HCT116 (cell line): ENCODE data around the gene NUP50. TPM values are rescaled to one million over a fixed set of nuclear protein-coding genes. Genes with fewer than 3 reads are reported as not detected.

Source experiments
- ATAC-seq: fragments of 200-7000 bp; cut with Tn5 transposase; 2 replicates; pipeline ENCODE4 v1.9.1; 2020; ENCODE audit warnings: mild to moderate bottlenecking, moderate library complexity
- BruUV-seq: library from RNA; stranded (reverse); fragments of 400-500 nt; replicated peaks from 2 replicates; lab custom pipeline; 2021; lab: Mats Ljungman, UMichigan
- CTCF ChIA-PET: fragments of 300-600 bp; sonication (Branson Sonifier 250); formaldehyde crosslinking; loops from one replicate; lab custom pipeline; 2021; ENCODE audit warnings: antibody characterized with exemption; lab: Charles Lee
- POLR2A ChIA-PET: fragments of 300-600, 350-600 bp; sonication (Branson Sonifier 250); formaldehyde crosslinking; loops from one replicate; lab custom pipeline; 2021; ENCODE audit warnings: antibody characterized with exemption; lab: Charles Lee
- RAD21 ChIA-PET, 2 experiments: fragments of 300-600 bp; sonication (Branson Sonifier 250); formaldehyde crosslinking; loops; one replicate each; lab custom pipeline; 2023; ENCODE audit warnings: low total read pairs in 2 of 2; ENCODE audit not compliant: uncharacterized antibody in 2 of 2, unreplicated experiment in 2 of 2, low non-redundant PET in 1 of 2; lab: Charles Lee
- DNase-seq: peaks from one replicate; pipeline ENCODE4 v3.0.0-alpha.2; 2010; ENCODE audit warnings: low read depth, low spot score
- H2AFZ ChIP-seq: fragments of 200-600 bp; shearing (Covaris generic), sonication (generic); 2 replicates; pipeline ENCODE4 v1.6.1; 2017; ENCODE audit warnings: low read depth, mixed run types, mixed read lengths, antibody characterized with exemption, low read length; ENCODE audit not compliant: poor library complexity, severe bottlenecking
- H3K27ac ChIP-seq: 2 replicates; pipeline ENCODE4 v1.5.1; 2012; ENCODE audit warnings: low read depth, low read length
- H3K27me3 ChIP-seq: fragments of 200-600 bp; sonication (generic); 2 replicates; pipeline ENCODE4 v1.6.1; 2016; ENCODE audit warnings: mixed run types, low read length, mixed read lengths; ENCODE audit not compliant: insufficient read depth
- H3K36me3 ChIP-seq, 2 experiments: fragments of 200-500 bp in 1 of 2; fragments of 200-600 bp in 1 of 2; sonication (Bioruptor generic) in 1 of 2; sonication (generic) in 1 of 2; 2 replicates each; pipeline versions ENCODE4 v1.5.1 to v1.6.1; 2014 to 2016; ENCODE audit warnings: low read length in 2 of 2, inconsistent platforms in 1 of 2, mixed read lengths in 1 of 2, mixed run types in 1 of 2; ENCODE audit not compliant: insufficient read depth in 2 of 2, control insufficient read depth in 1 of 2
- H3K4me1 ChIP-seq, 2 experiments: fragments of 200-600 bp in 1 of 2; sonication (generic) in 1 of 2; 2 replicates each; pipeline versions ENCODE4 v1.5.1 to v1.6.1; 2012 to 2017; ENCODE audit warnings: low read length in 2 of 2, inconsistent platforms in 1 of 2, mild to moderate bottlenecking in 1 of 2, mixed read lengths in 1 of 2, mixed run types in 1 of 2, moderate library complexity in 1 of 2; ENCODE audit not compliant: insufficient read depth in 2 of 2, control insufficient read depth in 1 of 2
- H3K4me2 ChIP-seq: fragments of 200-600 bp; sonication (generic); 2 replicates; pipeline ENCODE4 v1.6.1; 2017; ENCODE audit warnings: mixed run types, low read length, mixed read lengths
- H3K4me3 ChIP-seq, 2 experiments: fragments of 200-600 bp in 1 of 2; sonication (generic) in 1 of 2; replicated peaks in 1 of 2; 2 replicates each; pipeline ENCODE4 v1.5.1; 2011 to 2016; ENCODE audit warnings: low read length in 2 of 2, control low read depth in 1 of 2, low read depth in 1 of 2, mild to moderate bottlenecking in 1 of 2, mixed read lengths in 1 of 2, mixed run types in 1 of 2
- H3K79me2 ChIP-seq: fragments of 200-600 bp; sonication (generic); 2 replicates; pipeline ENCODE4 v1.6.1; 2017; ENCODE audit warnings: mild to moderate bottlenecking, mixed run types, low read length, moderate library complexity, mixed read lengths; ENCODE audit not compliant: insufficient read depth
- H3K9ac ChIP-seq: fragments of 200-600 bp; sonication (generic); 2 replicates; pipeline ENCODE4 v1.6.1; 2016; ENCODE audit warnings: low read length, mixed read lengths
- H3K9me2 ChIP-seq: fragments of 200-600 bp; sonication (generic), shearing (Covaris generic); 2 replicates; pipeline ENCODE4 v1.6.1; 2017; ENCODE audit warnings: mixed run types, mild to moderate bottlenecking, moderate library complexity; ENCODE audit not compliant: insufficient read depth
- H3K9me3 ChIP-seq, 2 experiments: fragments of 200-500 bp in 1 of 2; fragments of 200-600 bp in 1 of 2; sonication (Bioruptor generic) in 1 of 2; sonication (generic) in 1 of 2; 2 replicates each; pipeline ENCODE4 v1.6.1; 2014 to 2017; ENCODE audit warnings: low read length in 2 of 2, mixed read lengths in 2 of 2, inconsistent platforms in 1 of 2, low read depth in 1 of 2, mild to moderate bottlenecking in 1 of 2, mixed run types in 1 of 2, moderate library complexity in 1 of 2; ENCODE audit not compliant: control insufficient read depth in 1 of 2, insufficient read depth in 1 of 2
- H4K20me1 ChIP-seq: fragments of 200-600 bp; sonication (generic), shearing (Covaris generic); 2 replicates; pipeline ENCODE4 v1.6.1; 2017; ENCODE audit warnings: mixed run types, mild to moderate bottlenecking, moderate library complexity; ENCODE audit not compliant: insufficient read depth
- CBX3 ChIP-seq: IDR thresholded peaks from 2 replicates; pipeline ENCODE4 v1.6.1; 2012; ENCODE audit warnings: low read depth
- EGR1 ChIP-seq: IDR thresholded peaks from 2 replicates; pipeline ENCODE4 v1.6.1; 2012; ENCODE audit warnings: low read depth
- EZH2 ChIP-seq: fragments of 200-600 bp; sonication (generic); IDR thresholded peaks from 2 replicates; pipeline ENCODE4 v1.6.1; 2017; ENCODE audit warnings: antibody characterized with exemption, mixed run types
- EZH2phosphoT487 ChIP-seq: fragments of 200-600 bp; IDR thresholded peaks from 2 replicates; pipeline ENCODE4 v1.6.1; 2018; ENCODE audit warnings: antibody characterized with exemption, borderline replicate concordance
- FOSL1 ChIP-seq: IDR thresholded peaks from 2 replicates; pipeline ENCODE4 v1.6.1; 2012; ENCODE audit warnings: low read depth
- POLR2AphosphoS5 ChIP-seq: IDR thresholded peaks from 2 replicates; pipeline ENCODE4 v1.6.1; 2011; ENCODE audit warnings: mild to moderate bottlenecking, low read depth, low read length, moderate library complexity
- RAD21 ChIP-seq: IDR thresholded peaks from 2 replicates; pipeline ENCODE4 v1.6.1; 2012; ENCODE audit warnings: low read depth, mild to moderate bottlenecking
- TCF7L2 ChIP-seq: IDR thresholded peaks from 2 replicates; pipeline ENCODE4 v1.7.0; 2011; ENCODE audit warnings: borderline replicate concordance, inconsistent platforms; ENCODE audit not compliant: insufficient read depth, insufficient read length; ENCODE audit errors: extremely low read depth
- YY1 ChIP-seq: IDR thresholded peaks from 2 replicates; pipeline ENCODE4 v1.6.1; 2011; ENCODE audit warnings: low read length, low read depth, moderate library complexity, mild to moderate bottlenecking; ENCODE audit not compliant: insufficient replicate concordance; ENCODE audit errors: extremely low read depth
- ZFX ChIP-seq: fragments of 450-650 bp; IDR thresholded peaks from 2 replicates; pipeline ENCODE4 v1.6.1; 2017
- ZNF274 ChIP-seq: fragments of 200-500 bp; sonication (Bioruptor generic); IDR thresholded peaks from 2 replicates; pipeline ENCODE4 v1.6.1; 2014; ENCODE audit warnings: mild to moderate bottlenecking, low read depth, low read length, inconsistent platforms
- intact Hi-C: fragments of 100-400 bp; cut with micrococcal nuclease; formaldehyde crosslinking; loops from 2 replicates; pipeline ENCODE4 v1.10.0; 2022
- total RNA-seq: library from RNA; stranded (reverse); gene quantifications from one replicate; pipeline ENCODE4 v1.2.1, GENCODE V29; 2021; ENCODE audit not compliant: unreplicated experiment
- TF ChIP-seq, protein P1 (sequence below), 3 experiments: fragments of 200-600 bp in 1 of 3; sonication (generic) in 1 of 3; IDR thresholded peaks in 2 of 3; conservative IDR thresholded peaks in 1 of 3; 2 replicates each; pipeline ENCODE4 v1.5.1; 2012 to 2017; ENCODE audit warnings: low read depth in 2 of 3, low read length in 2 of 3, antibody characterized with exemption in 1 of 3, borderline replicate concordance in 1 of 3, control low read depth in 1 of 3, mild to moderate bottlenecking in 1 of 3, mixed read lengths in 1 of 3, mixed run types in 1 of 3, moderate library complexity in 1 of 3; ENCODE audit not compliant: insufficient read depth in 1 of 3
- TF ChIP-seq, protein P2 (sequence below): IDR thresholded peaks from 2 replicates; pipeline ENCODE4 v1.6.1; 2012
- TF ChIP-seq, protein P3 (sequence below): IDR thresholded peaks from 2 replicates; pipeline ENCODE4 v1.6.1; 2012; ENCODE audit warnings: low read depth

The NUP50 gene
- total RNA-seq, 1 experiment from 2014 or later = 102 TPM

DNA sequence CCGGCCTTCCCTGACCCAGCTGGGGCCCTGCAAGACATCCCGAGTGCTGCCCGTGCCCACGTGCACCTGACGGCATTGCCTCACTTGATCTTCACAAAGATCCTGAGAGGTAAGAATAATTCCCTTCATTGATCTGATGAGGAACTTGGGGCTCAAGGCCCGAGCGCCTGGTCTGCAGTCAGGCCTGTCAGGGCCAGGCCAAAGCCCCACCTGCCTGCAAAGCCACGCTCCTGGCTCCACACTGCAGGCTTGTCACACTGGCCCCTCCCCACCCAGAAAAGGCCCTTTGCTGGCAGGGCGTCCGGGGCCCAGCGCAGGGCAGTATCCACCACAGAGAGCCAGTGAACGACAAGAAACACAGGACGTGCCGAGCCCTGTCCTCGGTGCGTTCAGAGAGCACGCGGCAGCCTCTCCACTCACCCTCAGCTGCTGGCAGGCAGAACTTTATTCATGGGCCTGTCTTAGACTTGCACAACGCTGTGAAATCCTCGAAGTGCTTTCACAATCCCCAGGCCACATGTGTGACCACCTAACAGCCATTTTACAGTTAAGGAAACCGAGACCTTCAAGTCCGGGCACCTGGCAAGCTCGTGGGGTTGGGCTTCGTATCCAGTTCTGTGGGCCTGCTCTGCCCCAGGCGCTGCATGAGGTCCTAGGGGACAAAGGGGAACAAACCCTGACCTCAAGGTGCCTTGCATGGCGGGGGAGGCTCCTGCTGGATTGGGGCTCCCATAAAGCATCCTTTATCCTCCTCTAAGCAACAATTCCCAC, 62.2 kb downstream of the NUP50 start (continued):
- no peak for TF ChIP-seq TCF7L2
- TF ChIP-seq POLR2AphosphoS5 = no peak
- no peak for TF ChIP-seq EZH2phosphoT487
- TF ChIP-seq, protein P1, sequence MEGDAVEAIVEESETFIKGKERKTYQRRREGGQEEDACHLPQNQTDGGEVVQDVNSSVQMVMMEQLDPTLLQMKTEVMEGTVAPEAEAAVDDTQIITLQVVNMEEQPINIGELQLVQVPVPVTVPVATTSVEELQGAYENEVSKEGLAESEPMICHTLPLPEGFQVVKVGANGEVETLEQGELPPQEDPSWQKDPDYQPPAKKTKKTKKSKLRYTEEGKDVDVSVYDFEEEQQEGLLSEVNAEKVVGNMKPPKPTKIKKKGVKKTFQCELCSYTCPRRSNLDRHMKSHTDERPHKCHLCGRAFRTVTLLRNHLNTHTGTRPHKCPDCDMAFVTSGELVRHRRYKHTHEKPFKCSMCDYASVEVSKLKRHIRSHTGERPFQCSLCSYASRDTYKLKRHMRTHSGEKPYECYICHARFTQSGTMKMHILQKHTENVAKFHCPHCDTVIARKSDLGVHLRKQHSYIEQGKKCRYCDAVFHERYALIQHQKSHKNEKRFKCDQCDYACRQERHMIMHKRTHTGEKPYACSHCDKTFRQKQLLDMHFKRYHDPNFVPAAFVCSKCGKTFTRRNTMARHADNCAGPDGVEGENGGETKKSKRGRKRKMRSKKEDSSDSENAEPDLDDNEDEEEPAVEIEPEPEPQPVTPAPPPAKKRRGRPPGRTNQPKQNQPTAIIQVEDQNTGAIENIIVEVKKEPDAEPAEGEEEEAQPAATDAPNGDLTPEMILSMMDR (IDR thresholded peaks at IDR 0.05 in 2 of 3, conservative IDR thresholded peaks at IDR 0.05 in 1 of 3; ENCODE audit: borderline replicate concordance in 1 of 3, insufficient read depth in 1 of 3, low read depth in 2 of 3, low read length in 2 of 3) = no peak
- no peak for TF ChIP-seq RAD21
- TF ChIP-seq YY1 = no peak

DNA sequence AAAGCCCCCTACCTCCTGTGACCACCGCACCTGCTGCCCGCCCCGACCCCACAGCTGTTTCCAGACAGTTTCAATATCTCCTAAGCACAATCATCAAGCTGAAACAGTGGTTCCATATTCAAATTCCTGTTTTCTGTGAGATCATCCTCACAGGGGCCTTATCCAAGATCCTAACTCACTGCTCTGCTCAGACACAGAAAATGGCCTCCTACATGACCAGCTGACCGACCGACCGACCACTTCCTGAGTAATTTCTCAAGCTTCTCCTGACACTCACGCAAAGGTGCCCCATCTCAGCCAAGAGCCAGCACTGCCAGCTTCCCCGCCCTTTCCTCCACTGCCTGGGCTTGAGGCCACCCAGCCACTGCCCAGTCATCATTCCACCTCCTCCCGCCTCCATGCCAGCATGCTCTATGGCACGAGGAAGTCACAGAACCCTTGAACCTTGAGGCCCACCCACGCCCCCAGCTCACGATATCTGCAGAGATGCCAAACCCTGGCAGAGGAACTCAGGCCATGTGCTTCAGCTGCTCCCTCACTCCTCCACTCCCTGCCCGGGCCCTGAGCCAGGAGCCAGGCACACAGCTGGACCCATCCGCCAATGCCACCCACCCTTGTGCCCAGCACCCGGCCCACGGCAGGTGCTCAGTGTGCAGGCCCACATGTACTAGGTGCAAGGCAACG, 62.9 kb downstream of the NUP50 start:
- Histone ChIP-seq H3K9me3 (no peaks in the 10 kb centered on the region), H4K20me1 (no peaks in the 10 kb centered on the region), H3K4me2 (no peak overlapping the region), H3K4me1 (no peaks in the 10 kb centered on the region), H3K36me3 (no peaks in the 10 kb centered on the region), H3K27ac (no peak overlapping the region), H3K4me3 (no peak overlapping the region), H3K79me2 (peaks cover 23% of the 10 kb centered on the region), H3K27me3 (no peaks in the 10 kb centered on the region), H3K9ac (no peak overlapping the region), H3K9me2 (no peaks in the 10 kb centered on the region), H2AFZ (no peak overlapping the region)
- RAD21 ChIA-PET = no interaction called here
- intact Hi-C loops = no loop called here
- CTCF ChIA-PET = no interaction called here
- DNase-seq = no peak
- no peak for ATAC-seq
- POLR2A ChIA-PET = no interaction called here
- BruUV-seq = no TSS peak
- no peak for TF ChIP-seq TCF7L2
- TF ChIP-seq EGR1 = no peak
- TF ChIP-seq, protein P1 (IDR thresholded peaks at IDR 0.05 in 2 of 3, conservative IDR thresholded peaks at IDR 0.05 in 1 of 3; ENCODE audit: borderline replicate concordance in 1 of 3, insufficient read depth in 1 of 3, low read depth in 2 of 3, low read length in 2 of 3) = no peak
- TF ChIP-seq ZNF274 = no peak
- TF ChIP-seq ZFX = no peak
- TF ChIP-seq CBX3 = no peak
- TF ChIP-seq EZH2 = no peak
- no peak for TF ChIP-seq FOSL1
- TF ChIP-seq, protein P2, sequence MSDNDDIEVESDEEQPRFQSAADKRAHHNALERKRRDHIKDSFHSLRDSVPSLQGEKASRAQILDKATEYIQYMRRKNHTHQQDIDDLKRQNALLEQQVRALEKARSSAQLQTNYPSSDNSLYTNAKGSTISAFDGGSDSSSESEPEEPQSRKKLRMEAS = no peak
- TF ChIP-seq, protein P3, sequence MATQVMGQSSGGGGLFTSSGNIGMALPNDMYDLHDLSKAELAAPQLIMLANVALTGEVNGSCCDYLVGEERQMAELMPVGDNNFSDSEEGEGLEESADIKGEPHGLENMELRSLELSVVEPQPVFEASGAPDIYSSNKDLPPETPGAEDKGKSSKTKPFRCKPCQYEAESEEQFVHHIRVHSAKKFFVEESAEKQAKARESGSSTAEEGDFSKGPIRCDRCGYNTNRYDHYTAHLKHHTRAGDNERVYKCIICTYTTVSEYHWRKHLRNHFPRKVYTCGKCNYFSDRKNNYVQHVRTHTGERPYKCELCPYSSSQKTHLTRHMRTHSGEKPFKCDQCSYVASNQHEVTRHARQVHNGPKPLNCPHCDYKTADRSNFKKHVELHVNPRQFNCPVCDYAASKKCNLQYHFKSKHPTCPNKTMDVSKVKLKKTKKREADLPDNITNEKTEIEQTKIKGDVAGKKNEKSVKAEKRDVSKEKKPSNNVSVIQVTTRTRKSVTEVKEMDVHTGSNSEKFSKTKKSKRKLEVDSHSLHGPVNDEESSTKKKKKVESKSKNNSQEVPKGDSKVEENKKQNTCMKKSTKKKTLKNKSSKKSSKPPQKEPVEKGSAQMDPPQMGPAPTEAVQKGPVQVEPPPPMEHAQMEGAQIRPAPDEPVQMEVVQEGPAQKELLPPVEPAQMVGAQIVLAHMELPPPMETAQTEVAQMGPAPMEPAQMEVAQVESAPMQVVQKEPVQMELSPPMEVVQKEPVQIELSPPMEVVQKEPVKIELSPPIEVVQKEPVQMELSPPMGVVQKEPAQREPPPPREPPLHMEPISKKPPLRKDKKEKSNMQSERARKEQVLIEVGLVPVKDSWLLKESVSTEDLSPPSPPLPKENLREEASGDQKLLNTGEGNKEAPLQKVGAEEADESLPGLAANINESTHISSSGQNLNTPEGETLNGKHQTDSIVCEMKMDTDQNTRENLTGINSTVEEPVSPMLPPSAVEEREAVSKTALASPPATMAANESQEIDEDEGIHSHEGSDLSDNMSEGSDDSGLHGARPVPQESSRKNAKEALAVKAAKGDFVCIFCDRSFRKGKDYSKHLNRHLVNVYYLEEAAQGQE = no peak
